Left lung (tissue), 10 donors: ENCODE results near the gene RBM26. TPM values are rescaled to one million over a fixed set of nuclear protein-coding genes. Genes with fewer than 3 reads are reported as not detected.

Source experiments
- ATAC-seq: fragments of 200-7000 bp; cut with Tn5 transposase; one replicate; pipeline ENCODE4 v1.9.1; 2020; ENCODE audit warnings: moderate library complexity
- DNase-seq, 4 donors: peaks; one replicate each; pipeline ENCODE4 v3.0.0-alpha.2; 2013 to 2020
- H3K27ac ChIP-seq, 2 donors: fragments of 200-600 bp; sonication (generic) in 1 of 2; one replicate each; pipeline versions ENCODE4 v1.5.0 to v1.8.0; 2020 to 2021
- H3K27me3 ChIP-seq, 2 donors: fragments of 200-600 bp; sonication (generic) in 1 of 2; one replicate each; pipeline versions ENCODE4 v1.5.0 to v1.8.0; 2020 to 2021
- H3K36me3 ChIP-seq, 2 donors: fragments of 200-600 bp; sonication (generic) in 1 of 2; one replicate each; pipeline versions ENCODE4 v1.5.0 to v1.8.0; 2020 to 2021
- H3K4me1 ChIP-seq, 2 donors: fragments of 200-600 bp; one replicate each; pipeline ENCODE4 v1.8.0; 2021
- H3K4me3 ChIP-seq, 2 donors: fragments of 200-600 bp; sonication (generic) in 1 of 2; one replicate each; pipeline versions ENCODE4 v1.5.0 to v1.8.0; 2020 to 2021; ENCODE audit warnings: mild to moderate bottlenecking in 1 of 2
- H3K9me3 ChIP-seq, 2 donors: fragments of 200-600 bp; sonication (generic) in 1 of 2; one replicate each; pipeline versions ENCODE4 v1.5.0 to v1.8.0; 2020 to 2021
- CTCF ChIP-seq, 2 donors: fragments of 200-600 bp; sonication (generic) in 1 of 2; IDR thresholded peaks; one replicate each; pipeline versions ENCODE4 v1.5.0 to v1.8.0; 2021; ENCODE audit warnings: antibody characterized with exemption in 2 of 2
- intact Hi-C, 2 donors: fragments of 100-400 bp; cut with DNase I; formaldehyde crosslinking; loops; one replicate each; pipeline versions ENCODE4 v1.11.2 to v1.14.2; 2022
- polyA plus RNA-seq, 6 donors: library from polyadenylated mRNA; unstranded; fragments of 120-200 nt; gene quantifications; one replicate each; pipeline ENCODE4 v1.2.1, GENCODE V29; 2013; ENCODE audit not compliant: insufficient read length in 6 of 6
- total RNA-seq, 2 donors: library from RNA; stranded (reverse); fragmentation: NEBNext Ultra II Directional; extraction: Animal tissue kit (Norgen Biotek cat#: 25700); gene quantifications; one replicate each; pipeline ENCODE4 v1.2.1, GENCODE V29; 2021
- donor health status: DM: no; HTN: yes; CAD: no.
- donor health status: DM: no; HTN: no; CAD: no.

The RBM26 gene
- total and polyA plus RNA-seq, 8 donors, result 29.0 to 115 (median 110) TPM

- no peak for ATAC-seq
- no peak for TF ChIP-seq CTCF (IDR thresholded peaks at IDR 0.05)
- peaks cover 0 to 94% of the 10 kb centered on the region in 2 donors for H3K36me3 ChIP-seq
Measured at GRCh38 chr13:79340490-79340889, 65.6 kb downstream of the RBM26 start.

GRCh38 chr13:79338343-79338742 is 67.7 kb downstream of the RBM26 start:
- no peak for TF ChIP-seq CTCF (IDR thresholded peaks at IDR 0.05)
- no peaks in the 10 kb centered on the region for H3K27me3 ChIP-seq

More at GRCh38 chr13:79340490-79340889, 65.6 kb downstream of the RBM26 start:
- no peak for DNase-seq
- Histone ChIP-seq H3K4me1 (no peaks in the 10 kb centered on the region), H3K27me3 (no peaks in the 10 kb centered on the region), H3K27ac (no peak overlapping the region), H3K9me3 (no peaks in the 10 kb centered on the region), H3K4me3 (no peak overlapping the region)
- intact Hi-C loops, result no loop called here

GRCh38 chr13:79336966-79337365 is 69.1 kb downstream of the RBM26 start:
- Histone ChIP-seq H3K4me3 (no peak overlapping the region), H3K9me3 (no peaks in the 10 kb centered on the region), H3K27ac (no peak overlapping the region), H3K36me3 (peaks cover 0 to 93% of the 10 kb centered on the region in 2 donors), H3K27me3 (no peaks in the 10 kb centered on the region), H3K4me1 (no peaks in the 10 kb centered on the region)
- no peak for TF ChIP-seq CTCF (IDR thresholded peaks at IDR 0.05)
- DNase-seq (peak in 1 of 4 donors; percentile 37), ATAC-seq (no peak)
- intact Hi-C loops, result no loop called here

More at GRCh38 chr13:79338343-79338742, 67.7 kb downstream of the RBM26 start:
- ATAC-seq (no peak), DNase-seq (no peak)
- H3K36me3 ChIP-seq, result peaks cover 0 to 94% of the 10 kb centered on the region in 2 donors
- intact Hi-C loops, result no loop called here
- H3K9me3 ChIP-seq, result no peaks in the 10 kb centered on the region
- H3K4me1 ChIP-seq, result no peaks in the 10 kb centered on the region
- no peak overlapping the region for H3K4me3 ChIP-seq
- no peak overlapping the region for H3K27ac ChIP-seq

GRCh38 chr13:79328510-79328909 is 77.5 kb downstream of the RBM26 start:
- Histone ChIP-seq H3K27me3 (no peaks in the 10 kb centered on the region), H3K27ac (no peak overlapping the region), H3K4me3 (no peak overlapping the region), H3K36me3 (peaks cover 0 to 53% of the 10 kb centered on the region in 2 donors), H3K4me1 (no peaks in the 10 kb centered on the region), H3K9me3 (no peaks in the 10 kb centered on the region)
- ATAC-seq, result no peak
- no peak for TF ChIP-seq CTCF (IDR thresholded peaks at IDR 0.05)
- intact Hi-C loops, result no loop called here
- no peak for DNase-seq

GRCh38 chr13:79320433-79320832 is 85.6 kb downstream of the RBM26 start:
- ATAC-seq (no peak), DNase-seq (no peak)
- Histone ChIP-seq H3K9me3 (no peaks in the 10 kb centered on the region), H3K36me3 (peaks cover 0 to 43% of the 10 kb centered on the region in 2 donors), H3K4me1 (no peaks in the 10 kb centered on the region), H3K27ac (no peak overlapping the region), H3K27me3 (no peaks in the 10 kb centered on the region), H3K4me3 (no peak overlapping the region)
- TF ChIP-seq CTCF (IDR thresholded peaks at IDR 0.05), result no peak
- intact Hi-C loops, result no loop called here
